HG02884 (cell line): ENCODE data around the gene PARD3B.

Experiments used
- ATAC-seq: cut with Tn5 transposase; IDR thresholded peaks from one replicate; pipeline ENCODE4 v1.9.1; 2021; ENCODE audit warnings: mild to moderate bottlenecking, moderate library complexity; ENCODE audit not compliant: unreplicated experiment

The PARD3B gene

GRCh38 chr2:205041472-205042130 lies 496.3 kb downstream of the PARD3B start:
- no peak for ATAC-seq

- no peak for ATAC-seq
Measured at GRCh38 chr2:205043285-205043684, 498.0 kb downstream of the PARD3B start.

- no peak for ATAC-seq
Measured at GRCh38 chr2:205045706-205046105, 500.4 kb downstream of the PARD3B start.

DNA sequence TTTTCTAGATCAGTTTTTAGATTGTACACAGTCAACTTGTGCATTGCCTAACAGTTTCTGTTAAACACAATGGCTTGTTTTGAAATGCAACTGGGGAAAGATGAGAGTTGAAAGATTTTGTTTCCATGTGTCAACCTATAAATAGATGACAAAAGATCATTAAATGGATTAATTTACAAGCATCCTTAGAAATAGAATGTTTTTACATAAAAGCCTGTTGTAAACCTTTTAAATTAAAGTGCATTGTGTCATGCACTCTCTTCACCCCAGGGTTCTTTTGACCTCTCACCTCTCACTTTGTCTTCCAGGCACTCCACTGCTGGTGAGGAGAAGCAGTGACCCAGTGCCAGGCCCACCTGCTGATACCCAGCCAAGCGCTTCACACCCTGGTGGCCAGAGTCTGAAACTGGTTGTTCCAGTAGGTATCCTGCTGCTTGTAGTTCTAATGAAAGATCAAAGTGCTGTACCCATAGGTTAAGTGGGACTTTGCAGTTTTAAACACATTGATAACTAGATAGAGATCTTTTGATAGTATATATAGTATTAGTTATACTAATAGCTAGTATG lies 502.1 kb downstream of the PARD3B start:
- ATAC-seq = no peak

DNA sequence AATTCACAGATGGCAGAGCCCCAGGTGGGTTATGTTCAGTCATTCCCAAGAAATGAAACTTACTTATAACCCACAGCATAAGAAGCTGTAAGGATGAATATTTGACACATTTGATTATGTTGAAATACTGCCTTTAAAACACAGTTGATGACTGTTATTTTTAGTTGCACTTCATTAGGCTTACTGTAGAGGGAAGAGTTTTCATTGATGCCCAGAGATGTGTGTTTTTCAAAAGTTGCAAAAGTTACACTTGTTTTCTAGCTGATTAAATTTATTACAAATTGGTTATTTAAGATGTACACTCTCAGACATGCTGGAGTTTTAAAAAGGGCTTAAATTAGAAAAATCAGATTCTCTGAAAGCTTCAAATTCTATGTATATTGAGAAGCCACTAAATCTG lies 506.1 kb downstream of the PARD3B start:
- no peak for ATAC-seq

- no peak for ATAC-seq
Measured at GRCh38 chr2:205052781-205053180, 507.5 kb downstream of the PARD3B start.

- no peak for ATAC-seq
Measured at GRCh38 chr2:205053827-205054410, 508.6 kb downstream of the PARD3B start.

DNA sequence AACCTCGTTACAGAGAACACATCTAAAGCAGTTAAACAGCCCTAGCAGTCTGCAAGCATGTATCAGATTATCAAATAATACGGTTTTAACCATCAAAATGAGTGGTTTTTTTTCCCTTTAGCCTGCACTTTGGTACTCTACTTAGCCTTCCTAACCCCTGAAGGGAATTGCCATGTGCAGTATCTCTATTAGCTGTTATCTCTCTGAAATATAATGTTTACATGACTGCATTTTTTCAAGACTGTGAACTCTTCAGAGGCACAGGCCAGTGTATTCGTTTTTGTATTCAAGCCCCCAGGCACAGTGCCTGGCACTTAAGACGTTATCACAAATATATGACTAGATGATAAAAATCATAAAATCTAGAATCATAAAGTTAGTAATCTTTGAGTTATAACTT lies 509.5 kb downstream of the PARD3B start:
- ATAC-seq = no peak

- no peak for ATAC-seq
Measured at GRCh38 chr2:205055251-205055650, 510.0 kb downstream of the PARD3B start.

DNA sequence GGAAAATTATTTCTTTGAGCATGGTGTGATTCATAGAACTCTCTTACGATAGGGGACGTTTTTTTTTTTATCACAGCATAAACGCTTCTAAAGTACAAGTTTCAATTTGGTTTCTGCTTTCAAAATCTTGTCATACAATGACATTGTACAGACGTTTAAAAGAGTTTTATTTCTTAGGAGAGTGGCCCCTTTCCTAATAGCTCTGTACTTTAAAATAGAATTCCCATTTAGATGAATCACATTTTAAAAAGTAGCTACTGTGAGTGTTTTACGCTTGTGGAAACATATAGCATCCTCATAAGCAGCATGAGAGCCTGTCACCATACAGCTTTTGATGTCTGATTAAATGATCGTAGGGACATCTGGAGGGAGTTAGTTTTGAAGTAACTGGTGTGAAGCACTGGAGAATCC lies 510.9 kb downstream of the PARD3B start:
- ATAC-seq = no peak

GRCh38 chr2:205058409-205058808 lies 513.1 kb downstream of the PARD3B start:
- ATAC-seq = no peak

DNA sequence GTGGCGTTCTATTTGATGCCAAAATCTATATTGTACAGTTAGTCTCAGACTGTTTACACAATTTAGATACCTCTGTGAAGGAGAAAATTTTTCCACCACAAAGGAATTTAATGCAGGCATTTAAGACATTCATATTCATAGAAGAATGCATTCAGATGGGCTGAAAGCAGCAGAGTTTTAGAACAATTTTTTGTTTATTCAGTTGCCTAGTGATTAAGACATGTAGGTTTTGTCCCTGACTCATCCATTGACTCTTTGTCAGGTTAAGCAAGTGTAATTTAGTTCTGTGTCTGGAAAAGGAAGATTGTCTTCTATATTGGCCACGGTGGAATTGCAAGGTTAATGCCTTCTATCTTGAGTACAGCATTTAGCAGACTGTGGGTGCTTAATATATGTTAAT lies 515.0 kb downstream of the PARD3B start:
- ATAC-seq = no peak

DNA sequence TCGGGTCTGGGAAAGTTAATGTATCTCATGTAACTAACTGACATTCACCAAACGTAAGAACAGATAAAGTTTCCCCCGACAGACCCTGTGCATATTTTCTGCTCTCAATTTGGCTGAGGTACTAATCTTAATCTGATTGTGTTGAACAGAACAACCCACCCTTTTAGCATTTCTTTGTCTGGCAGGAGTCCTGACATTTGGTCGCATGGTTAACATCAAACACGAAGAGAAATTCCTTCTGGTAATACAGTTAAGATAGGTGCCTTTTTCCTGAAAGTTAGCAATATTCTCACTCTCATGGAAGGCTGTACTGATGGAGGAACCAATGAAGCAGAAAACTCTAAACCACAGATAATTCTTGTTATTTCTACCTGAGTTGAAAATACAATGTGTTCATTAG lies 520.8 kb downstream of the PARD3B start:
- ATAC-seq = no peak

DNA sequence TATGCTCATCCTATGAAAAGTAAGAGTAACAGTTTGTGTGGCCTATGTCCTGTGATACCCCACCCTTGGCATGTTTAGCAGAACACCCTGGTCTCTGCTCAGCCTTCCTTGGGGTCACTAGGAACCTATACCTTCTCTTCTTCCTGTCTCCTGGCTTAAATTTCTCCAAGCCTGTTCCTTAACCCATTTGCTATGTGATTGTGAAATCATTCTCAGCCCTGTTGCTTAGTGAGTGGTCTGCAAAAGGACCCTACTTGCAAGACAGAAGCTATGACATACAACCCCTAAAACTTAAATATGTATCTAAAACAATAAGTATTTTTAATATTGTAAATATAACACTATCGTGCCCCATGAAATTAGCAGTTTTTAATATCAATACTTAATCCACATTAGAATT lies 524.7 kb downstream of the PARD3B start:
- no peak for ATAC-seq

DNA sequence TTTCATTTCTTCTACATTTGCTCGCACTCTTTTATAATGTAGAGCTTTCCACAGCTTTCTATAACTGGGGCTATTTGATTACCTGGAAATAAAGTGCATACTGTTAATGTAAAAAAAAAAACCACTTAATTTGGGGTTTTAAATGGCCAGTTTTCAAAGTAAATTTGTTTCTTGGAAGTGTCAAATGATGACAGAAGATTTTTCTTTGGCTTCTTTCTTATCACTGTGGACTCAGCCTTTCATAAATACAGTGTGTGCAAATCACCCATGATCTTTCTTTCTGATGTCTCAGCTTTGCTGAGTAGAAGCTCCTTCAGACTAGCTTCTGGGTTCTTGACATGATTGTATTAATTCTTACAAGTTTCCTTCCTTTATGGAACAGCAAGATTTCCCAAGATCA lies 525.6 kb downstream of the PARD3B start:
- ATAC-seq = no peak

DNA sequence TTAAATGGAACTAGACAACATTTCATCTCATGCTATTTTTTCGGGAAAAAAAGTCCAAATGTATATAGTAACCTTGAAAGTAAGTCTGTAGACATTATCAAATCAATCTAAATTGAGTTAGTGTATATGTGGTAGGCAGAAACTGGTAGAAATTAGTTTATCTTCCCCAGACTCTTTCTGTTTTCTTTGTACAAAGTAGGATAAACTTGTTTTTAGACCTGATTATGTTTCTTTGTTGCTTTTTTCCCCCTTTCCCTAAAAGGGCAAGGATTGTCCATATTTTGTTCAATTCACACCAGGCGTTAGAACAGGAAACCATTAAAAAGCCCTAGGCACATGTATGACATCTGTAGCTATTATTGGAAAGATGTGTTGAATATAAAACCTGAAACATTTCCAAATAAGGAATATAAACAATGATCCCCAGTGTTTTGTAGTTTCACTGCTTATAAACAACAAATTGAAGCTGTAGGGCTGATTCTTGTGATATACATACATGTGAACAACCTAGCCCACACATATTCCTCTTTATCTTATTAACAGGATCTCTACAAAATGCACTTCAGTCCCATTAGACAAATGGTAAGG lies 528.3 kb downstream of the PARD3B start:
- ATAC-seq = no peak

- no peak for ATAC-seq
Measured at GRCh38 chr2:205076405-205076804, 531.1 kb downstream of the PARD3B start.

GRCh38 chr2:205077159-205077558 lies 531.9 kb downstream of the PARD3B start:
- no peak for ATAC-seq

DNA sequence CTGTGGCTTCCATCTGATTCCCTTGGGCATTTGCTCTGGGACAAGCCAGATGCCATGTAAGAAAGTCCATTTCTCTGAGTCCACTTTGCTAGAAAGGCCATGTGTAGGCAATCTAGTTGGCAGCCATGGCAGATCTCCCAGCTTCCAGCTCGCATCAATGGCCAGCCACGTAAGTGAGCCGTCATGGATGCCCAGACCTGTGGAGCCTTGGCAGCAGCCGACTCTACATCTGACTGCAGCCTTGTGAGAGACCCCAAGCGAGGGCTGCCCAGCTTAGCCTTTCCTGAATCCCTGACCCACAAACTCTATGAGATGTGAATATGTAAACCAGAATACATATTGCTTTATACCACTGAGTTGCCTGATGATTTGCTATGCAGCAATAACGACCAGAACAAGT lies 533.5 kb downstream of the PARD3B start:
- ATAC-seq = no peak

GRCh38 chr2:205079173-205079572 lies 533.9 kb downstream of the PARD3B start:
- no peak for ATAC-seq

DNA sequence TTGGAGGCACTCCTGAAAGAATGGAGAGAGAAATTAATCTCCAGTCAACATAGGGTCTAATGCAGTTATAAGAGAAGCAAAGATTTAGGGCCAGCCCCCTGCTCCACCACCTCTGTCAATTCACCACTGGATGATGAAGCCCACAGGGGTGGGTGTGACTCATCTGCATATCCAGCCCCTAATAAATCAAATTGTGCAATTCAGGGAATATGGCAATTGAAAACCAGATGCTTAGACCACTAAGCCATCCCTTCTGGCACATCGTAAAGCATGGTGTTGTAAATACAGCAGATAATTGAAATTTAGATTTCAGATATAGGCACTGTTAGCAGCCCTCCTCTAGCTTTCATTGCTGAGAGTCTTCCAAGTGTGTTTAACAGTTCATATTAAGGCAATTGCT lies 541.4 kb downstream of the PARD3B start:
- ATAC-seq = no peak

DNA sequence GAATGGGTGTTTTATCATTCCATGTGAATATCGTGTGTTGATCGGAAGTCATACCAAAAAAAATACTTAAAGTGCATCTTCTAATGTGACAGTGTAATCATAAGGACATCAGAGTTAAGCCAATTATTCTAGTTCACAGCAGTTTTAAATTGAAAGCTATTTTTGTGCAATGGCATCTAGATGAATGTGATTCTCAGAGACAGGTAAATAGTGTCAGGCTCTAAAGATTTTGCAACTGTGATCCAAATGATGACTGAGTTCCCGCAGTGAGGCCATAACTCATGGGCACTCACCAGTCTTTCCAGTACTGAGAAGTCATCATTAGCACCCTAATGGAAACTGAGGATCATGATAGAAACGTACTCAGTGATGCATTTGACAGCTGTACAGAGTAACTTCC lies 542.6 kb downstream of the PARD3B start:
- ATAC-seq = no peak
